ENCODE measurements around the gene CCDC126.

Gene CCDC126

GRCh38 chr7:23603632-23604295 is 6.6 kb downstream of the CCDC126 start:
- Histone ChIP-seq H3K4me3 (ENCODE audit: low read length) (no peak overlapping the region), H3K4me1 (ENCODE audit: control insufficient read depth, insufficient read depth, low read length) (peaks cover 11% of the 10 kb centered on the region), H3K27me3 (ENCODE audit: control insufficient read depth, insufficient read depth, low read length) (no peaks in the 10 kb centered on the region)

GRCh38 chr7:23604296-23604640 is 7.1 kb downstream of the CCDC126 start:
- H3K4me3 ChIP-seq (ENCODE audit: low read length), result no peak overlapping the region
- H3K36me3 ChIP-seq (ENCODE audit: control insufficient read depth, insufficient read depth, low read length), result no peaks in the 10 kb centered on the region
- no peak overlapping the region for H3K9ac ChIP-seq (ENCODE audit: low read length)
- H3K27me3 ChIP-seq (ENCODE audit: control insufficient read depth, insufficient read depth, low read length), result no peaks in the 10 kb centered on the region
- H3K4me1 ChIP-seq (ENCODE audit: control insufficient read depth, insufficient read depth, low read length), result peaks cover 11% of the 10 kb centered on the region
- no peaks in the 10 kb centered on the region for H3K9me3 ChIP-seq (ENCODE audit: control insufficient read depth, low read length)

More at GRCh38 chr7:23603632-23604295, 6.6 kb downstream of the CCDC126 start:
- H3K9me3 ChIP-seq (ENCODE audit: control insufficient read depth, low read length), result no peaks in the 10 kb centered on the region
- no peak overlapping the region for H3K9ac ChIP-seq (ENCODE audit: low read length)
- H3K36me3 ChIP-seq (ENCODE audit: control insufficient read depth, insufficient read depth, low read length), result no peaks in the 10 kb centered on the region

- Histone ChIP-seq H3K9me3 (ENCODE audit: control insufficient read depth, low read length) (no peaks in the 10 kb centered on the region), H3K9ac (ENCODE audit: low read length) (no peak overlapping the region), H3K36me3 (ENCODE audit: control insufficient read depth, insufficient read depth, low read length) (no peaks in the 10 kb centered on the region), H3K27me3 (ENCODE audit: control insufficient read depth, insufficient read depth, low read length) (no peaks in the 10 kb centered on the region), H3K4me3 (ENCODE audit: low read length) (no peak overlapping the region), H3K4me1 (ENCODE audit: control insufficient read depth, insufficient read depth, low read length) (peaks cover 11% of the 10 kb centered on the region)
These were observed 9.9 kb downstream of the CCDC126 start for GRCh38 chr7:23607130-23607529.

- H3K9ac ChIP-seq (ENCODE audit: low read length), result no peak overlapping the region
- H3K36me3 ChIP-seq (ENCODE audit: control insufficient read depth, insufficient read depth, low read length), result no peaks in the 10 kb centered on the region
- H3K4me1 ChIP-seq (ENCODE audit: control insufficient read depth, insufficient read depth, low read length), result peaks cover 10% of the 10 kb centered on the region
- H3K9me3 ChIP-seq (ENCODE audit: control insufficient read depth, low read length), result no peaks in the 10 kb centered on the region
- no peaks in the 10 kb centered on the region for H3K27me3 ChIP-seq (ENCODE audit: control insufficient read depth, insufficient read depth, low read length)
- no peak overlapping the region for H3K4me3 ChIP-seq (ENCODE audit: low read length)
These were observed 10.7 kb downstream of the CCDC126 start for GRCh38 chr7:23607866-23608265.

DNA sequence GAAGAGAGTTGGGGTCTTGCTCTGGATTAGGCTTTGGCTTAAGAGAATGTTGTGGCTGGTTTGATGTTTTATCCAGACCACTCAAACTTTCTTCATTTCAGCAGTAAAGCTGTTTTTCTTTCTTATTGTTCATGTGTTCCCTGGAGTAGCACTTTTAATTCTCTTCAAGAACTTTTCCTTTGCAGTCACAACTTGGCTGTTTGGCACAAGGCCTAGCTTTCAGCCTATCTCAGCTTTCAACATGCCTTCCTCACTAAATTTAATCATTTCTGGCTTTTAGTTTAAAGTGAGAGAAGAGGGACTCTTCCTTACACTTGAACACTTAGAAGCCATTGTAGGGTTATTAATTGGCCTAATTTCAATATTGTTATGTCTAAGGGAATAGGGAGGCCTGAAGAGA is 18.1 kb downstream of the CCDC126 start:
- Histone ChIP-seq H3K9me3 (ENCODE audit: control insufficient read depth, low read length) (peaks cover 3% of the 10 kb centered on the region), H3K4me1 (ENCODE audit: control insufficient read depth, insufficient read depth, low read length) (no peaks in the 10 kb centered on the region), H3K9ac (ENCODE audit: low read length) (no peak overlapping the region), H3K36me3 (ENCODE audit: control insufficient read depth, insufficient read depth, low read length) (no peaks in the 10 kb centered on the region), H3K4me3 (ENCODE audit: low read length) (no peak overlapping the region), H3K27me3 (ENCODE audit: control insufficient read depth, insufficient read depth, low read length) (no peaks in the 10 kb centered on the region)

DNA sequence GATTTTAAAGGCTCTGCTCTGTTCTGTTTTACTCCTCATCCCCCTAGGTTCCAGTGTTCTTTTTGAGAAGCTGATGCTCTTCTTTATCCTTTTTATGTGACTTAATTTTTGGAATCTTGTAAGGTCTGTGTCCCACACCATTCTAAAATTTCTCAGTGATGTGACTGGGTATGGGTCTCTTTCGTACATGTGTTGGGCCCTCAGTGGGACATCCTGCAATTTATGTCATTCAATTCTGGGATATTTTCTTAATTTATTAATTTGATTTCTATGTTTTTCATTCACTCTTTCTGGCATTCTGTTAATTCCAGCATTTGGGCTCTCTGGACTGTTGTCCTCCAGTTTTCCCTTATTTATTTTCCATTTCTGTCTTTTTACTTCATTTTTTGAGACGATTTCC is 19.4 kb downstream of the CCDC126 start:
- H3K36me3 ChIP-seq (ENCODE audit: control insufficient read depth, insufficient read depth, low read length), result no peaks in the 10 kb centered on the region
- no peaks in the 10 kb centered on the region for H3K27me3 ChIP-seq (ENCODE audit: control insufficient read depth, insufficient read depth, low read length)
- peaks cover 3% of the 10 kb centered on the region for H3K9me3 ChIP-seq (ENCODE audit: control insufficient read depth, low read length)
- H3K4me1 ChIP-seq (ENCODE audit: control insufficient read depth, insufficient read depth, low read length), result no peaks in the 10 kb centered on the region
- H3K9ac ChIP-seq (ENCODE audit: low read length), result no peak overlapping the region
- H3K4me3 ChIP-seq (ENCODE audit: low read length), result no peak overlapping the region

DNA sequence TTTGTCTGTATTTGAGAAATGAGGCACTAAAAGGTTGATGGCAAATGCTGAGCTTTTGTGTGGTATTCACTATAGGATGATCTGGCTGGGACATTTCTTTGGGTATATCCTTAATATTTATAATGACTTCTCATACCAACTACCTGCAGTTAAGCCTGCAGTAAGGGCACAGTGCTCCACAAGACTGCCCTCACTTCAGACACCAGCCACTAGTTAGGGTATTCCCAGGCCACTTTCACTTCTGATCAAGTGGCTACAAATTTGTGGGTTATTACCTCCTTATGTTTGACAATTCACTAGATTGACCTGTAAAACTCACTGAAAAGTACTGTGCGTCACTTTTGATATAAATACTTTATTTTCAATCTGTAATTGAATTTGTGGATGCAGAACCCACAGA is 20.3 kb downstream of the CCDC126 start:
- Histone ChIP-seq H3K4me1 (ENCODE audit: control insufficient read depth, insufficient read depth, low read length) (no peaks in the 10 kb centered on the region), H3K4me3 (ENCODE audit: low read length) (no peak overlapping the region), H3K9ac (ENCODE audit: low read length) (no peak overlapping the region), H3K27me3 (ENCODE audit: control insufficient read depth, insufficient read depth, low read length) (no peaks in the 10 kb centered on the region), H3K36me3 (ENCODE audit: control insufficient read depth, insufficient read depth, low read length) (no peaks in the 10 kb centered on the region), H3K9me3 (ENCODE audit: control insufficient read depth, low read length) (peaks cover 3% of the 10 kb centered on the region)

DNA sequence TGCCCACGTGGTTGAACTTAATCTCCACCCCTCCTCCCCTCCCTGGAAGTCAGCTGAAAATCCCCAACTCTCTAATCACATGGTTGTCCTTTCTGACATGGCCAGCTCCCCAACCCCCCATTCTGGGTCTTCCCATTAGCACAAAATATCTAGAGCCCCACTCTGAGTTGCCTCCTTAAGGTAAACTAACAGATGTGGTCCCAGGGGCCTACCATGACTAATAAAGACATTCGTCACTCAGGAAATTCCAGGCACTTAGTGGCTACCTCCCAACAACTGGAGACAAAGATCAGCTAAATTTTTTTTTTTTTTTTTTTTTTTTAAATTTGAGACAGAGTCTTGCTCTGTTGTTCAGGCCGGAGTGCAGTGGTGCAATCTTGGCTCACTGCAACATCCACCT is 21.1 kb downstream of the CCDC126 start:
- H3K9ac ChIP-seq (ENCODE audit: low read length), result no peak overlapping the region
- H3K9me3 ChIP-seq (ENCODE audit: control insufficient read depth, low read length), result peaks cover 3% of the 10 kb centered on the region
- no peaks in the 10 kb centered on the region for H3K4me1 ChIP-seq (ENCODE audit: control insufficient read depth, insufficient read depth, low read length)
- no peaks in the 10 kb centered on the region for H3K27me3 ChIP-seq (ENCODE audit: control insufficient read depth, insufficient read depth, low read length)
- H3K36me3 ChIP-seq (ENCODE audit: control insufficient read depth, insufficient read depth, low read length), result no peaks in the 10 kb centered on the region
- no peak overlapping the region for H3K4me3 ChIP-seq (ENCODE audit: low read length)

DNA sequence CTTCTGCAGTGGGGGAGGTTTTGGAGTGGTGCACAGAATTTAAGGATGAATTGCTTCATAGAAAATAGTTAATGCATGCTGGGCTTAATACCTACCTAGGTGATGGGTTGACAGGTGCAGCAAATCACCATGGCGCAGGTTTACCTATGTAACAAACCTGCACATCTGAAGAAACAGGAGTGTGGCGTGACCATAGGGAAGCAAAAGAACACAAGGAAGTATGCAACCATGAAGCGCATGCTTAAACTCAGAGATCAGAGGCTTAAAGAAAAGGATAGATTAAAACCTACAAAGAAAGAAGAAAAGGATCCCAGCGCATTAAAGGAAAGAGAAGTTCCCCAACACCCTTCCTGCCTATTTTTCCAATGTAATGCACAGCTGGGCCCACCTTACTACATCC is 22.0 kb downstream of the CCDC126 start:
- Histone ChIP-seq H3K4me3 (ENCODE audit: low read length) (no peak overlapping the region), H3K9ac (ENCODE audit: low read length) (no peak overlapping the region), H3K9me3 (ENCODE audit: control insufficient read depth, low read length) (peaks cover 3% of the 10 kb centered on the region), H3K4me1 (ENCODE audit: control insufficient read depth, insufficient read depth, low read length) (no peaks in the 10 kb centered on the region), H3K27me3 (ENCODE audit: control insufficient read depth, insufficient read depth, low read length) (no peaks in the 10 kb centered on the region), H3K36me3 (ENCODE audit: control insufficient read depth, insufficient read depth, low read length) (no peaks in the 10 kb centered on the region)

DNA sequence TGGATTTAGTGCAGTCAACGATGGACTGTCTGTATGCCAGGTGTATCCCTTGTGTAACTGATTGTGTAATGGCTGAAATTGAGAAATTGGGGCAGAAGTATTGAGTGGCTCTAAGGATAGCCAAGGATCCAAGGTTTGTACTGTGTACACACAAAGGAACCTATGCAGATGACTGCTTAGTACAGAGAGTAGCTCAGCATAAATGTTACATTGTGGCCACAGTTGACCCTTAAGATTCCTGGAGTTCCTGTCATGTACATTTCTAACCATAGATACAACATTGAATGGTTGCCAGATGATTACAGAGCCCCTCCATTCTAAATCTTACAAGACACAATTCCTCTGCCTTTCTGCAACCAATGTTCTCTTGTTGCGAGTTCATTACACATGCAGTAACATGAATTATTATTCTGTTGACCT is 25.3 kb downstream of the CCDC126 start:
- H3K36me3 ChIP-seq (ENCODE audit: control insufficient read depth, insufficient read depth, low read length), result no peaks in the 10 kb centered on the region
- H3K4me3 ChIP-seq (ENCODE audit: low read length), result no peak overlapping the region
- no peak overlapping the region for H3K9ac ChIP-seq (ENCODE audit: low read length)
- no peaks in the 10 kb centered on the region for H3K27me3 ChIP-seq (ENCODE audit: control insufficient read depth, insufficient read depth, low read length)
- no peaks in the 10 kb centered on the region for H3K9me3 ChIP-seq (ENCODE audit: control insufficient read depth, low read length)
- no peaks in the 10 kb centered on the region for H3K4me1 ChIP-seq (ENCODE audit: control insufficient read depth, insufficient read depth, low read length)

DNA sequence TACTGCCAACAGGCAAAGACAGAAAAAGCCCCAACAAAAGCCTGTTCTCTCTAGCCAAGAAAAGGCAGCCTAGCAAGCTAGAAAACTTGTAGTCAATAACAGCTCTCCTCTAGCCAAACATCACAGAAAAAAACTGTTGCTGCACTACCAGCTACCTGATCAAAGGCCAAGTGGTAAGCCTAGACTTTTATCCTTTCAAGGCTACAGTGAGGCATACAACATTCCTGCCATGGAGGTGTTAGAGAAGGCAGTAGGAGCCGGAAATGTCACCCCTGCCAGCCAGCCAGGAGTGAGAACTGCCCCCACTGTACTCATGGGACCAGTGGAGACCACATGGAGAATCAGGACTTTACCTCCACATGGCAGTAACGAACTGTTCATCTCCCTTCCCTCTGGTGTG is 31.2 kb downstream of the CCDC126 start:
- H3K27me3 ChIP-seq (ENCODE audit: control insufficient read depth, insufficient read depth, low read length), result no peaks in the 10 kb centered on the region
- H3K4me3 ChIP-seq (ENCODE audit: low read length), result no peak overlapping the region
- H3K9ac ChIP-seq (ENCODE audit: low read length), result no peak overlapping the region
- no peaks in the 10 kb centered on the region for H3K4me1 ChIP-seq (ENCODE audit: control insufficient read depth, insufficient read depth, low read length)
- H3K36me3 ChIP-seq (ENCODE audit: control insufficient read depth, insufficient read depth, low read length), result no peaks in the 10 kb centered on the region
- no peaks in the 10 kb centered on the region for H3K9me3 ChIP-seq (ENCODE audit: control insufficient read depth, low read length)

- H3K9ac ChIP-seq (ENCODE audit: low read length), result no peak overlapping the region
- no peaks in the 10 kb centered on the region for H3K9me3 ChIP-seq (ENCODE audit: control insufficient read depth, low read length)
- H3K36me3 ChIP-seq (ENCODE audit: control insufficient read depth, insufficient read depth, low read length), result no peaks in the 10 kb centered on the region
- H3K4me3 ChIP-seq (ENCODE audit: low read length), result no peak overlapping the region
- H3K4me1 ChIP-seq (ENCODE audit: control insufficient read depth, insufficient read depth, low read length), result no peaks in the 10 kb centered on the region
- no peaks in the 10 kb centered on the region for H3K27me3 ChIP-seq (ENCODE audit: control insufficient read depth, insufficient read depth, low read length)
These were observed 36.2 kb downstream of the CCDC126 start for GRCh38 chr7:23633417-23633816.

- Histone ChIP-seq H3K27me3 (ENCODE audit: control insufficient read depth, insufficient read depth, low read length) (no peaks in the 10 kb centered on the region), H3K4me1 (ENCODE audit: control insufficient read depth, insufficient read depth, low read length) (no peaks in the 10 kb centered on the region), H3K9me3 (ENCODE audit: control insufficient read depth, low read length) (no peaks in the 10 kb centered on the region), H3K36me3 (ENCODE audit: control insufficient read depth, insufficient read depth, low read length) (no peaks in the 10 kb centered on the region), H3K4me3 (ENCODE audit: low read length) (no peak overlapping the region), H3K9ac (ENCODE audit: low read length) (no peak overlapping the region)
These were observed 48.6 kb downstream of the CCDC126 start for GRCh38 chr7:23645822-23646221.

Measured in mucosa of stomach (tissue), 1 donor.